22Rv1 (cell line): ENCODE measurements around the gene RFX4.

Experiments used
- H3K27ac ChIP-seq: fragments of 450-650 bp; 2 replicates; pipeline ENCODE4 v1.5.1; 2017
- CTCF ChIP-seq: fragments of 450-650 bp; IDR thresholded peaks from 2 replicates; pipeline ENCODE4 v1.5.1; 2017; ENCODE audit warnings: mild to moderate bottlenecking
- ZFX ChIP-seq: fragments of 450-650 bp; IDR thresholded peaks from 2 replicates; pipeline ENCODE4 v1.6.1; 2017; ENCODE audit warnings: antibody characterized with exemption, borderline replicate concordance

Gene RFX4

GRCh38 chr12:106743270-106743988 lies 160.6 kb downstream of the RFX4 start:
- TF ChIP-seq ZFX (no peak), CTCF (no peak)
- no peak overlapping the region for H3K27ac ChIP-seq

- H3K27ac ChIP-seq, result no peak overlapping the region
- TF ChIP-seq CTCF (no peak), ZFX (no peak)
These were observed 161.8 kb downstream of the RFX4 start for GRCh38 chr12:106744600-106744999.

GRCh38 chr12:106745181-106745745 lies 162.5 kb downstream of the RFX4 start:
- no peak for TF ChIP-seq ZFX
- no peak for TF ChIP-seq CTCF
- H3K27ac ChIP-seq, result no peak overlapping the region

- no peak for TF ChIP-seq ZFX
- no peak for TF ChIP-seq CTCF
- no peak overlapping the region for H3K27ac ChIP-seq
These were observed 165.2 kb downstream of the RFX4 start for GRCh38 chr12:106747973-106748436.

- TF ChIP-seq ZFX, result no peak
- TF ChIP-seq CTCF, result no peak
- H3K27ac ChIP-seq, result no peak overlapping the region
These were observed 167.7 kb downstream of the RFX4 start for GRCh38 chr12:106750524-106750923.

GRCh38 chr12:106753526-106753925 lies 170.7 kb downstream of the RFX4 start:
- H3K27ac ChIP-seq, result no peak overlapping the region
- TF ChIP-seq CTCF (no peak), ZFX (no peak)

- TF ChIP-seq CTCF (no peak), ZFX (no peak)
- no peak overlapping the region for H3K27ac ChIP-seq
These were observed 171.5 kb downstream of the RFX4 start for GRCh38 chr12:106754331-106754730.
